HEK293T (cell line): ENCODE results near the gene TRIM38.

Experiments used
- ARNT ChIP-seq: fragments of 450-650 bp; IDR thresholded peaks from 2 replicates; pipeline ENCODE4 v1.6.1; 2017; ENCODE audit warnings: mild to moderate bottlenecking
- BHLHE40 ChIP-seq: fragments of 450-650 bp; IDR thresholded peaks from 2 replicates; pipeline ENCODE4 v1.6.1; 2016; ENCODE audit warnings: mild to moderate bottlenecking, moderate library complexity, borderline replicate concordance
- CTBP1 ChIP-seq: fragments of 450-650 bp; IDR thresholded peaks from 2 replicates; pipeline ENCODE4 v1.6.1; 2016; ENCODE audit warnings: borderline replicate concordance
- ELF4 ChIP-seq: fragments of 450-650 bp; IDR thresholded peaks from 2 replicates; pipeline ENCODE4 v1.6.1; 2017; ENCODE audit warnings: antibody characterized with exemption
- FOXK2 ChIP-seq: fragments of 450-650 bp; IDR thresholded peaks from 2 replicates; pipeline ENCODE4 v1.6.1; 2016; ENCODE audit warnings: mild to moderate bottlenecking
- HDGF ChIP-seq: fragments of 450-650 bp; IDR thresholded peaks from 2 replicates; pipeline ENCODE4 v1.6.1; 2017; ENCODE audit warnings: antibody characterized with exemption, borderline replicate concordance
- L3MBTL2 ChIP-seq: fragments of 450-650 bp; conservative IDR thresholded peaks from 2 replicates; pipeline ENCODE4 v1.6.1; 2016; ENCODE audit warnings: mild to moderate bottlenecking
- SP1 ChIP-seq: fragments of 450-650 bp; IDR thresholded peaks from 2 replicates; pipeline ENCODE4 v1.6.1; 2017
- SUZ12 ChIP-seq: fragments of 450-650 bp; IDR thresholded peaks from 2 replicates; pipeline ENCODE4 v1.6.1; 2016; ENCODE audit warnings: mild to moderate bottlenecking
- ZNF384 ChIP-seq: fragments of 450-650 bp; IDR thresholded peaks from 2 replicates; pipeline ENCODE4 v1.6.1; 2016
- TF ChIP-seq, protein P1 (sequence below): fragments of 450-650 bp; IDR thresholded peaks from 2 replicates; pipeline ENCODE4 v1.6.1; 2016

- TF ChIP-seq SUZ12 (no peak), BHLHE40 (no peak), SP1 (no peak), HDGF (no peak), FOXK2 (no peak), ZNF384 (no peak), ELF4 (no peak), CTBP1 (no peak), L3MBTL2 (no peak), ARNT (no peak)
- TF ChIP-seq, protein P1, sequence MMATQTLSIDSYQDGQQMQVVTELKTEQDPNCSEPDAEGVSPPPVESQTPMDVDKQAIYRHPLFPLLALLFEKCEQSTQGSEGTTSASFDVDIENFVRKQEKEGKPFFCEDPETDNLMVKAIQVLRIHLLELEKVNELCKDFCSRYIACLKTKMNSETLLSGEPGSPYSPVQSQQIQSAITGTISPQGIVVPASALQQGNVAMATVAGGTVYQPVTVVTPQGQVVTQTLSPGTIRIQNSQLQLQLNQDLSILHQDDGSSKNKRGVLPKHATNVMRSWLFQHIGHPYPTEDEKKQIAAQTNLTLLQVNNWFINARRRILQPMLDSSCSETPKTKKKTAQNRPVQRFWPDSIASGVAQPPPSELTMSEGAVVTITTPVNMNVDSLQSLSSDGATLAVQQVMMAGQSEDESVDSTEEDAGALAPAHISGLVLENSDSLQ: no peak
These were observed 38.0 kb downstream of the TRIM38 start for GRCh38 chr6:26000366-26001144.
